AG08396 (cell line): ENCODE results near the gene NR3C2.

Source experiments
- DNase-seq: peaks from one replicate; pipeline ENCODE4 v3.0.0; 2012; ENCODE audit warnings: low spot score, mixed read lengths

NR3C2 gene

GRCh38 chr4:148311526-148311925 lies 130.7 kb downstream of the NR3C2 start:
- DNase-seq: no peak

DNA sequence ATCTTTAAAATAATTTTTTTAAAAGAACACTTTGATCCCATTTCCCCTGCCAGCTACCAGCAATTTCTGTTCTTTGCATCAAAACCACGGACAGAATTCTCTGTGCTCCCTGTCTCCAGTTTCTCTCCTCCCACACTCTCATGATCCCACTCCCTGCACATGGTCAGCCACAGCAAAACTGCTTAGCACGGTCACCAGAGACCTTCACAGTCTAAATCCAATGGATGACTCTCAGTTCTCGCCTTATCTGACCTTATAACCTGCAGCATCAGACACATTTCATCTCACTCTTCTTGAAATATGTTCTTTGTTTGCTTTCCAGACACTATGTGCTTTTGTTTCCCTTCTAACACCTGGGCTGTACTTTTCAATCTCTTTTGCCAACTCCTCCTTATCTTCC lies 131.5 kb downstream of the NR3C2 start:
- no peak for DNase-seq

- DNase-seq: no peak
Observed at GRCh38 chr4:148305751-148306150, 136.5 kb downstream of the NR3C2 start.

DNA sequence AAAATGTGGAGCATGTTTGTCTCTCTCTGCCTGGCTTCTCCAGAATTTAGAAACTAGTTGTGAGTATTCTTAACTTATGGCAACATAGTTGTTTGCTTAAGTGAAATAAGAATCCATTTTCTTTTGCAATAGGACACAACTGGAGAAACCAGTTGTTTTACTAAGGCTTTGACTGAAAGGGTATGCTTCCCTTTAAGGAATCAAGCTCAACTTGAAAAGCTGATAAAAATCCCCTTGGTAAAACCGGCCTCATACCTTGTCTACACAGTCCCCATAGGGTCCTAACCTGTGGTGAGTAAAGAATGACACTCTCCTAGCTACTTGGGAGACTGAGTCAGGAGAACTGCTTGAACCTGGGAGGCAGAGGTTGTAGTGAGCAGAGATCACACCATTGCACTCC lies 139.8 kb downstream of the NR3C2 start:
- no peak for DNase-seq

DNA sequence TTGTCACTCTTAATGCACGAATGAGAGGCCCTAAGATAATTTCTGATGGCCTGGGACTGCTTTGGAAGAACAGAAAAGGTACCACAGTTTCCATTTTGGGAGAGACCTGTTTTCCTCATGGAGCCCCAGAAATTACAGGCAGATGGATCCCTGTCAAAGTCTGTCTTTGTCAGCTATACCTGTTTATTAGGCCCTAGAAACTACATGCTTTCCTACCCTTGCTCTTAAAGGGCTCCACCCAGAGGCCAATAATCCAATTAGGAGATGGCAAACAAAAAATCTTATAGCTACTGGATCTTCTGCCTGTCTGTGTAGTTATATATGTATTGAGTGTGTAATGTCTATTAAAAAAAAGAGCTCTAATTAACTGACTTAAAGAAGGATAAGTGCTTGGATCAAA lies 141.3 kb downstream of the NR3C2 start:
- no peak for DNase-seq

DNA sequence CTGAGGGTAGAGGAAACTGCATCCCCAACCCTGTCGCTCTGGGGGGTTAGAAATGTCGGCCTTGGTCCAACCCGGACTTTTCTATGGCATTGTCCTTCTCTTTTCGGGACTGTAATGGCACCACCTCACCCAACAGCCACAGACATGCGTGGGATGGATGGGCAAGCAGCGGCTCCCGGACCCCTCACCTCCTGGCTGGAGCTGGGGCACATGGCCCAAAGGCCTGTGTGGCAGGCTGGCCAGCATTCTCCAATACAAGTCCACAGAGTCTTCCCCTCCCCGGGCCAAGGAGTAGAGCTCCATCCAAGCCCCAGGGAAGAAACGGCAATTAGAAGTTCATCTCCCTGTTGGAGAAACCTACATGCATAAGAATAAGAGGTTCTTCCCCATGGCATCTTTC lies 142.9 kb downstream of the NR3C2 start:
- no peak for DNase-seq

DNA sequence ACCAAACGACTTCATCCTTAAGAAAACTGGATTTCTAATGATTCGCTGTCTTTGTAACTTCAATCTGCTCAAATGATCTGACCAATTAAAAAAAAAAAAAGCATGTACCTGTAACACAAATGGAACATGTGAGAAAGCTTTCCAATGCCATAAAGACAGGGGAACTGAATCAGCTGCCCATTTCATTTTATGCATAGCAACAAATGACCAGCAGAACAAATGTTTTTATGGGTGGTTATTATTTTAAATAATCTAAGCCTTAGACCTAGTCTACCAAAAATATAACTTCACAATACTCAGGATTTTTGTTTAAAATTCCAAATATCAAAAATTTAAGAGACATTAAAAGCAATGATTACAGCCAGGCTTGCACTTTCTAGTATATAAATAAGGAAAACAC lies 145.7 kb downstream of the NR3C2 start:
- no peak for DNase-seq

DNA sequence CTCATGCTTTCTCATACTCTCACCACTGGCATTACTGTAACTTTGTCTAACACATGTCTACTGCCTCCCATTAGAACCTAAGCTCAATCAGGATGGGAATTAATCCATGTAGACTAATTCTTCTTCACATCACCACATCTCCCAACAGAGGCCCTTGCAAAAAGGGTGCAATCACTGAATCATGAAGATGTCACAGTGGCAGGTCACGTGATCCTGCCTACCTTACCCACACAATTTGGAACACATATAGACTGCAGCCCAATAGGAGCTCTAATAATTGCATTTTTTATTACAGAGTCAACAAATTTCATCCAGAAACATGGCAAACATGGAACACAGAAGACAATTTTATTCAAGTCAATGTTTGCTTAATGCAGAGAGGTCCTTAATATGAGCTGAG lies 146.6 kb downstream of the NR3C2 start:
- DNase-seq: no peak

- no peak for DNase-seq
Observed at GRCh38 chr4:148293571-148293970, 148.6 kb downstream of the NR3C2 start.

GRCh38 chr4:148292686-148293085 lies 149.5 kb downstream of the NR3C2 start:
- DNase-seq: no peak

GRCh38 chr4:148289740-148290139 lies 152.5 kb downstream of the NR3C2 start:
- no peak for DNase-seq

DNA sequence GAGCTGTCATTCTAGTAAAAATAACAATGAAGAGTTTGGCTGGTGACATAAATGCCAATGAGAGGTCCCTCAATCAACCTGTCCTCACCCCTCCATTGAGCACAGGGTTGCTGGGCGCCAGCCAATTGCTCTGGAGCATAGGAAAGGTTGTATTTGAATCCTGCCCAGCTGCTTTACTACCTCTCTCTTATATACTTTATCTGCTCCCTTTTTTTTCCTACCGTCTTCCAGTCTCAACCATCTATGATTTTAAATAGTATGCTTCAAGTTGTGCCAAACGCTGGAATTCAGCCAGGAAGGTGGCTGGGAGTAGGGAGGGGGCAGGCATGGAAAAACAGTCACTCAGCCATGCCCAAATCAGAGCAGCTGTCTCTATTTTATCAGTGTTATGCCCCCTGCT lies 153.8 kb downstream of the NR3C2 start:
- no peak for DNase-seq

DNA sequence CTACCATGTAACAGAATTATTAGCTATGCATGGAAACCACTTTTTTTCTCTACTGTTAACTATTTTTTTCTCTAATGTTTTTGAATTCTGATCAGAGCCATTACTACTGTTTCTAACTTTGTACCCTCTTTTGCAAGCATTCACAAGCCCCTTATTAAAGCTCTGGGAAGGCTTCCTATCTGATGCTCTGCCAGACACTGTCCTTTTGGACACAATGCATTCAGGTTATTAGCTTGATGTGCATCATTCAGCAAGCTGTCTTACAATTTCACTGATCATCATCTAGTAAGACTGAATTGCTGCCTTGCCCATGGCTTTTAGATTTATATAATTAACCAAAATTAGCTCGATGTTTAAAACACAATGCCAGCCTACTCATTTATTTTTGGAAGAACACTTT lies 155.1 kb downstream of the NR3C2 start:
- DNase-seq: no peak

- no peak for DNase-seq
Observed at GRCh38 chr4:148286012-148286411, 156.2 kb downstream of the NR3C2 start.

- DNase-seq: no peak
Observed at GRCh38 chr4:148283665-148284064, 158.5 kb downstream of the NR3C2 start.

DNA sequence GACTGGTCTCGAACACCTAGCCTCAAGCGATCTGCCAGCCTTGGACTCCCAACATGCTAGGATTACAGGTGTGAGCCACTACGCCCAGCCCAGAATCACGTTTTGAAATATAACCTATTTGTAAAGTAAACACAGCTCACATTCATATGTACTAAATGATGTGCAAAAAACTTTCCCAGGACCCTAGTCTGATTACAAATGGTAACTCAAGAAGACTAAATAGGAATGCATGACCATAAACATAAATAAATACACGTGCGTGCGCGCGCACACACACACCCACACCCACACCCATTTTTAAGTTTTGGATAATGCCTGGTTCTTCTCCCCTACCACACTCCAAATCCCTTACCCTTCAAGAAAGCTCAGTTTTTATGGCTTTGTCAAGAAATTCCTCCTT lies 163.9 kb downstream of the NR3C2 start:
- no peak for DNase-seq

DNA sequence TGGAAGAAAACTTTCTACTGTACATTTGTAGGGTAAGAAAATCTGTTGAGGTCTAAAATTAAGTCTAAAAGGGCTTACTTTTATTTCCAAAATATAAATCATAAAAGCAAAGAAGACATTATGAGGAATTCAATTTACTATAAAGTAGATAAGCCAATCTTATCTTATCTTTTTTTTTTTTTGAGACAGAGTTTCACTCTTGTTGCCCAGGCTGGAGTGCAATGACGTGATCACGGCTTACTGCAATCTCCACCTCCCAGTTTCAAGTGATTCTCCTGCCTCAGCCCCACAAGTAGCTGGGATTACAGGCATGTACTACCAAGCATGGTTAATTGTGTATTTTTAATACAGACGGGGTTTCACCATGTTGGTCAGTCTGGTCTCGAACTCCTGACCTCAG lies 166.9 kb downstream of the NR3C2 start:
- no peak for DNase-seq

- DNase-seq: no peak
Observed at GRCh38 chr4:148273501-148273986, 168.7 kb downstream of the NR3C2 start.

- no peak for DNase-seq
Observed at GRCh38 chr4:148271166-148271565, 171.0 kb downstream of the NR3C2 start.

- no peak for DNase-seq
Observed at GRCh38 chr4:148270630-148271029, 171.6 kb downstream of the NR3C2 start.

- no peak for DNase-seq
Observed at GRCh38 chr4:148268835-148269234, 173.4 kb downstream of the NR3C2 start.

- DNase-seq: no peak
Observed at GRCh38 chr4:148266921-148267320, 175.3 kb downstream of the NR3C2 start.

DNA sequence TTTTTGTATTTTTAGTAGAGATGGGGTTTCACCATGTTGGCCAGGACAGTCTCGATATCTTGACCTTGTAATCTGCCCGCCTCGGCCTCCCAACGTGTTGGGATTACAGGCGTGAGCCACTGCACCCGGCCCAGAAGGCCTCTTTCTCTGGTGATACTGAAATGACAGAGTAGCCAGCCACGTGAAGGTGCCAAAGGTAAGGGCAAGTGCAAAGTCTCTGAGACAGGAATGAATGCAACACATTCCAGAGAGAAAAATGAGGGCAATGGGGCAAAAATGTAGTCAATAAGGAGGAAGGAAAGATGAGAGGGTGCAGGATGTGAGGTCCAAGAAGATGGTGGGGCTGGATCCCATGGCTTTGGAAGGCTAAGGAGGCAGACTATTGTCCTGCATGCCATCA lies 176.0 kb downstream of the NR3C2 start:
- no peak for DNase-seq

GRCh38 chr4:148265627-148266026 lies 176.6 kb downstream of the NR3C2 start:
- DNase-seq: no peak

DNA sequence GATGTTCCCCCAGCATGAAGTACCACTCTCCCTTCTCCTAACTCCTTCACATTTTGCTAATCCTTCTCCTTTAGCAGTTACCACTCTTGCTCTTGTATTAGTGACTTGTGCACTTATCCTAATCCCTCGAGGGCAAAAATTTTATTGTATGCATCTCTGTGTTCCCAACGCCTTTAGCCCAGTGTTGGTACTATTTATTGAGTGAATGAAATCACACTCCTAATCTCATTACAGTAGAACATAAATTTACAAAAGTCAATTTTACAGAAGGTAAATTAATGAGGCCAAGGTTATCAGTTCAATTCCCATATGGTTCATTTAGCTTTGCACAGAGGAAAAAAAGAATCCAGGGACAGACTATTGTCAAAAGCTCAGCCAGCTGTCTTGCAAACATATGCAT lies 178.4 kb downstream of the NR3C2 start:
- no peak for DNase-seq
